Tibial artery (tissue), 4 donors: Measurements from ENCODE around the gene GBP3.
A peak's percentile ranks its signal among the peaks of the same experiment; 100 is the strongest.
"Not testable (repeated sequence)": the region's sequence is repeated elsewhere in the genome, so short reads cannot be mapped to it uniquely, and the experiment has no call there.

Source experiments
- DNase-seq, 2 donors: peaks; one replicate each; pipeline ENCODE4 v3.0.0-alpha.2; 2019
- H3K27ac ChIP-seq, 2 donors: fragments of 200-600 bp; sonication (generic) in 1 of 2; 1 replicate in 1 of 2; 2 replicates in 1 of 2; pipeline ENCODE4 v1.5.1; 2018 to 2019; ENCODE audit warnings: mild to moderate bottlenecking in 1 of 2
- H3K27me3 ChIP-seq, 2 donors: fragments of 200-600 bp; sonication (generic) in 1 of 2; one replicate each; pipeline versions ENCODE4 v1.5.1 to v1.6.0; 2016 to 2019
- H3K36me3 ChIP-seq, 3 donors: fragments of 200-600 bp; sonication (generic) in 2 of 3; one replicate each; pipeline ENCODE4 v1.5.1; 2016 to 2019; ENCODE audit warnings: mild to moderate bottlenecking in 2 of 3
- H3K4me1 ChIP-seq, 4 donors: fragments of 200-600 bp; sonication (generic) in 2 of 4; 1 replicate in 3 of 4; 2 replicates in 1 of 4; pipeline ENCODE4 v1.5.1; 2016 to 2019
- H3K4me3 ChIP-seq, 2 donors: fragments of 200-600 bp; sonication (generic) in 1 of 2; 1 replicate in 1 of 2; 2 replicates in 1 of 2; pipeline ENCODE4 v1.5.1; 2018 to 2019; ENCODE audit warnings: mild to moderate bottlenecking in 2 of 2
- H3K9me3 ChIP-seq, 3 donors: fragments of 200-600 bp; sonication (generic) in 1 of 3; one replicate each; pipeline ENCODE4 v1.5.1; 2016 to 2019
- intact Hi-C: fragments of 100-400 bp; cut with DNase I; formaldehyde crosslinking; loops from one replicate; pipeline ENCODE4 v1.15.0; 2023; ENCODE audit warnings: low total_unique reads
- TF ChIP-seq, protein P1 (sequence below), 2 experiments: fragments of 200-600 bp in 1 of 2; fragments of 450-650 bp in 1 of 2; IDR thresholded peaks; one replicate each; pipeline ENCODE4 v1.5.1; 2017 to 2019; ENCODE audit warnings: antibody characterized with exemption in 2 of 2, mild to moderate bottlenecking in 1 of 2, moderate library complexity in 1 of 2

Gene GBP3

DNA sequence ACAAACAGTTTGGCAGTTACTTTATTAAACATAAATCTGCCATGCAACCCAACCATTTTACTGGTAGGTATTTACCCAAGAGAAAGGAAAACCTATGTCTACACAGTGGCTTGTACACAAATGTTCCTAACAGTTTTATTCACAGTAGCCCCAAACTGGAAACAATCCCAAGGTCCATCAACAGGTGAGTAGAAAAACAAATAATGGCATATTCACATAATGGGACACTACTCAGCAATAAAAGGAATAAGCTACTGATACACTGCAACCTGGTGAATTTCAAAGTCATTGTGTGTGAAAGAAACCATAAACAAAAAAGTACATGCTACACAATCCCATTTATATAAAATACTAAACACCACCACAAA lies 42.9 kb downstream of the GBP3 start:
- Histone ChIP-seq H3K36me3 (peaks cover 6 to 19% (median 11%) of the 10 kb centered on the region in 3 donors), H3K4me1 (peaks cover 0 to 21% (median 13%) of the 10 kb centered on the region in 4 donors), H3K4me3 (no peak overlapping the region), H3K27ac (no peak overlapping the region), H3K9me3 (no peaks in the 10 kb centered on the region), H3K27me3 (no peaks in the 10 kb centered on the region)
- TF ChIP-seq, protein P1, sequence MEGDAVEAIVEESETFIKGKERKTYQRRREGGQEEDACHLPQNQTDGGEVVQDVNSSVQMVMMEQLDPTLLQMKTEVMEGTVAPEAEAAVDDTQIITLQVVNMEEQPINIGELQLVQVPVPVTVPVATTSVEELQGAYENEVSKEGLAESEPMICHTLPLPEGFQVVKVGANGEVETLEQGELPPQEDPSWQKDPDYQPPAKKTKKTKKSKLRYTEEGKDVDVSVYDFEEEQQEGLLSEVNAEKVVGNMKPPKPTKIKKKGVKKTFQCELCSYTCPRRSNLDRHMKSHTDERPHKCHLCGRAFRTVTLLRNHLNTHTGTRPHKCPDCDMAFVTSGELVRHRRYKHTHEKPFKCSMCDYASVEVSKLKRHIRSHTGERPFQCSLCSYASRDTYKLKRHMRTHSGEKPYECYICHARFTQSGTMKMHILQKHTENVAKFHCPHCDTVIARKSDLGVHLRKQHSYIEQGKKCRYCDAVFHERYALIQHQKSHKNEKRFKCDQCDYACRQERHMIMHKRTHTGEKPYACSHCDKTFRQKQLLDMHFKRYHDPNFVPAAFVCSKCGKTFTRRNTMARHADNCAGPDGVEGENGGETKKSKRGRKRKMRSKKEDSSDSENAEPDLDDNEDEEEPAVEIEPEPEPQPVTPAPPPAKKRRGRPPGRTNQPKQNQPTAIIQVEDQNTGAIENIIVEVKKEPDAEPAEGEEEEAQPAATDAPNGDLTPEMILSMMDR (IDR thresholded peaks at IDR 0.05): no peak
- DNase-seq: no peak
- intact Hi-C loops: no loop called here

GRCh38 chr1:88979054-88979748 lies 43.5 kb downstream of the GBP3 start:
- no peak overlapping the region for H3K27ac ChIP-seq
- no peak for DNase-seq
- intact Hi-C loops: no loop called here
- peaks cover 0 to 15% (median 11%) of the 10 kb centered on the region in 4 donors for H3K4me1 ChIP-seq
- TF ChIP-seq, protein P1 (IDR thresholded peaks at IDR 0.05): no peak
- no peaks in the 10 kb centered on the region for H3K27me3 ChIP-seq
- no peaks in the 10 kb centered on the region for H3K9me3 ChIP-seq
- H3K36me3 ChIP-seq: peaks cover 6 to 19% (median 11%) of the 10 kb centered on the region in 3 donors
- H3K4me3 ChIP-seq: no peak overlapping the region

- intact Hi-C loops: no loop called here
- H3K9me3 ChIP-seq: no peaks in the 10 kb centered on the region
- peaks cover 0 to 16% (median 9%) of the 10 kb centered on the region in 4 donors for H3K4me1 ChIP-seq
- DNase-seq: no peak
- H3K36me3 ChIP-seq: peaks cover 0 to 6% (median 0%) of the 10 kb centered on the region in 3 donors
- H3K27me3 ChIP-seq: no peaks in the 10 kb centered on the region
- TF ChIP-seq, protein P1 (IDR thresholded peaks at IDR 0.05): no peak
- H3K4me3 ChIP-seq: no peak overlapping the region
- H3K27ac ChIP-seq: no peak overlapping the region
Observed at GRCh38 chr1:88976235-88976634, 46.4 kb downstream of the GBP3 start.

GRCh38 chr1:88974616-88975172 lies 48.0 kb downstream of the GBP3 start:
- H3K4me3 ChIP-seq, intact Hi-C loops, DNase-seq, H3K36me3 ChIP-seq, H3K4me1 ChIP-seq, H3K9me3 ChIP-seq, H3K27me3 ChIP-seq, H3K27ac ChIP-seq: not testable (repeated sequence)

DNA sequence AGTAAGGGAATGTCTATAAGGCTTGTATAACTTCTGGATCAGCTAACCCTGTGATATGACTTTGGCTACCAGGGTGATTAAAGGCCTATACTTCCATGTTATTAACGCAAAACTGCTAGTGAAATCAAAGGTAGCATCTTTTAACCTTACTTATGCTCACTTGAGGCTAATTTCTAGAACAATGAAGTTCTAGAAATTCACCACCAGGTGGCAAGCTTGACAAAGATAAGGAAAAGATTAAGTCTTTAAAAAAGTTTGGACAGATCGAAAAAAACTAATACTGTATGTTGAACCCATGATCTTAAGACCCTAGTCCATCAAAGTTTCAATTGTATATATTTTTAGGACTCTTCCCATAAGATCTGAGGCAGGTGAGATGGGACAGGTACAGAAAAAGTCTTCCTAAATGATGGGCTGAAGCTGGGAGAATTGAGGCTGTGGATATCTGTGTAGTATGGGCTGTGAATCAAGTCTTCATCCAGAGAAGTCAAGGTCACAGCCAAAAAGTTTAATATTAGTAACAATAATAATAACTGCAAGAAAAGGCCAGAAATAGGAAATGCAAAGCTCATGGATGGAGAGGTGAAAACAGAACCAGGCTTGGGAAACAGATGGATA lies 49.0 kb downstream of the GBP3 start:
- intact Hi-C loops: no loop called here
- TF ChIP-seq, protein P1 (IDR thresholded peaks at IDR 0.05): peak; percentile 49 to 58
- DNase-seq: no peak

GRCh38 chr1:88961647-88962275 lies 60.9 kb downstream of the GBP3 start:
- H3K27ac ChIP-seq: no peak overlapping the region
- H3K9me3 ChIP-seq: no peaks in the 10 kb centered on the region
- intact Hi-C loops: no loop called here
- H3K36me3 ChIP-seq: peaks cover 53 to 79% (median 54%) of the 10 kb centered on the region in 3 donors
- TF ChIP-seq, protein P1 (IDR thresholded peaks at IDR 0.05): no peak
- H3K4me1 ChIP-seq: no peaks in the 10 kb centered on the region
- H3K4me3 ChIP-seq: no peak overlapping the region
- DNase-seq: no peak
- H3K27me3 ChIP-seq: no peaks in the 10 kb centered on the region

More for the DNA sequence above, 49.0 kb downstream of the GBP3 start:
- H3K4me1 ChIP-seq: peaks cover 0 to 4% (median 1%) of the 10 kb centered on the region in 4 donors
- H3K36me3 ChIP-seq: peaks cover 0 to 5% (median under 1%) of the 10 kb centered on the region in 3 donors
- no peak overlapping the region for H3K4me3 ChIP-seq
- H3K9me3 ChIP-seq: no peaks in the 10 kb centered on the region
- H3K27ac ChIP-seq: no peak overlapping the region
- no peaks in the 10 kb centered on the region for H3K27me3 ChIP-seq
